GM18502 (cell line): Measurements from ENCODE around the gene ZNF14.
"Not testable (repeated sequence)": the region's sequence is repeated elsewhere in the genome, so short reads cannot be mapped to it uniquely, and the experiment has no call there.

Experiments
- ATAC-seq: cut with Tn5 transposase; IDR thresholded peaks from one replicate; pipeline ENCODE4 v1.9.1; 2021; ENCODE audit warnings: mild to moderate bottlenecking; ENCODE audit not compliant: unreplicated experiment, poor library complexity

The ZNF14 gene

DNA sequence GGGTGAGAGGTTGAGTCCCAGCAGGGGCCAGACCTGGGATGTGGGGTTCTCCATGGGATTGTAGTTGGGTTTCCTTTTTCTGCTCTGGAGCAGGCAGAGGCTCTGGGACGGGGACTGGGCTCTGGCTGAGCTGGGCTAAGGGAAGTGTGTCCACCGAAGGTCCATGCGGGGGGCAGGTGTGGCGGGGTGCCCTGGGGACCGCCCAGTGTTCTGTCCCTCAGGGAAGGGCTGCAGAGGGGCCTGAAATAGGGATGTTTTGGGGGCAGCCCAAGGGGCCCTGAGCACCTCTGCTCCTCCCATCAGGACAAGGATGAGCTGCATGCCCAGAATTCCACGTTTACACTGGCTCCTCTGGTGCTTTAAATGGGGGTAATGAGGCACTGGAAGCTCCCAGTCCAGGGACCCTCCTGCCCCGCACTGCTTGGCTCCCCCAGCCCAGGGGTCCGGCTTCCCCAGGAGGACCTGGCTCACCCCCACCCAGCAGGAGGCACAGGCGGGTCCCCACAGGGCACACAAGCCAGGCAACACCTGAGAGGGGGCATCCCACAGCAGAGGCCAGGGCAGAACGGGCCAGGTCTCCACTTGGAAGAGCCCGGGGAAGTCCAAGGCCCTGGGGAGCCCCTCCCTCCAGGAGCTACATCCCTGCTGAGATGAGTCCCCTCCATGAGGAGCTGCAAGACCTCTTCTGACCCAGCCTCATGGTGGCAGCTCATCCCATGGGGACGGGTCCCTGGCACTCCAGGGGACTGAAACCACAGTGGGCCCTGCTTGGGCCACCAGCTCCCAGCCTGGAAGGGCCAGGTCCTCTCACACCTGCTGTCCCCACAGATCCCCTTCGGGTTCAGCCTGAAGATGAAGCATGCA, 14.7 kb upstream of the ZNF14 start:
- ATAC-seq = no peak

DNA sequence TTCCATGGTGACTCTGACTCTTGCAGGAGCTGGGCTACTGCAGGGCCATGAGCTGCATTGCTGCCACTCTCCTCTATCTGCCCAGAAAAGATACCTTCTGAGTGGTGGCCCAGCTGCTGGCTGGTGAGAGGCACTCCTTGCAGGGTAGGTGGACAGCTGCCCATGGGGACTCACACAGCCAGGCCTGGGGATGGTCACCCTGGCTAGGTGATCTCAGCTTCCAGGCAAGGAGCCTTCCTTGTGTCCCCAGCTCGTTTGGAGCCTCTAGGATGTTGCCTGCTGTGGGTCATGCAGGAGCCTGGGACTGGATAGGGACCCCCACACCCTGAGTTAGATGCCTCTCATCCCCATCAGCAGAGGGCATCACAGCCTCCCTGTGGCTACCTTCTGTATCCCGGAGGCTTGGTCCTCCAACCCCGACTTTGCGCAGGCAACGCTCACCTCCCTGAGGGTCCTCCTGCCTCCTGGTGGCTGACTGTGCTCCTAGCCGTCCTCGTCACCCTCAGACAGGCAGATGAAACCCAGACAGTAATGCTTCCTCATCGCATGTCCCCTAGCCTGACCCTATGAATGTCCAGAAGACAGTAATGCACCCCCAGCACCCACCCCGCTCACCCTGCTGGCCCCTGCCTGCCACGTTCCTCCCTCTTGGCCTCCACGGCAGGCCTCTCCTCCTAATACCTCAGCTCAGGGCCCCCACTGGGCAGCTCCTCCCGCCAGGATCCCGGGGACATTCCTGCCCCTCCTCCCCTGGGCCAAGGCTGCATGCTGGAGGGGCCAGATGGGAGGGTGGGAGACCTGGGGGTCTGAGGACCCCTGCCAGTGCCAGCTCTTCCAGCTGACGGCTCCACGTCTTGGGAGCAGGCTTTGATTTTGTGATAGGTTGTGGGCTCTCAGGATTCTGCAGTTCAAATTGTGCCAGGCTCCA, 13.6 kb upstream of the ZNF14 start:
- no peak for ATAC-seq

DNA sequence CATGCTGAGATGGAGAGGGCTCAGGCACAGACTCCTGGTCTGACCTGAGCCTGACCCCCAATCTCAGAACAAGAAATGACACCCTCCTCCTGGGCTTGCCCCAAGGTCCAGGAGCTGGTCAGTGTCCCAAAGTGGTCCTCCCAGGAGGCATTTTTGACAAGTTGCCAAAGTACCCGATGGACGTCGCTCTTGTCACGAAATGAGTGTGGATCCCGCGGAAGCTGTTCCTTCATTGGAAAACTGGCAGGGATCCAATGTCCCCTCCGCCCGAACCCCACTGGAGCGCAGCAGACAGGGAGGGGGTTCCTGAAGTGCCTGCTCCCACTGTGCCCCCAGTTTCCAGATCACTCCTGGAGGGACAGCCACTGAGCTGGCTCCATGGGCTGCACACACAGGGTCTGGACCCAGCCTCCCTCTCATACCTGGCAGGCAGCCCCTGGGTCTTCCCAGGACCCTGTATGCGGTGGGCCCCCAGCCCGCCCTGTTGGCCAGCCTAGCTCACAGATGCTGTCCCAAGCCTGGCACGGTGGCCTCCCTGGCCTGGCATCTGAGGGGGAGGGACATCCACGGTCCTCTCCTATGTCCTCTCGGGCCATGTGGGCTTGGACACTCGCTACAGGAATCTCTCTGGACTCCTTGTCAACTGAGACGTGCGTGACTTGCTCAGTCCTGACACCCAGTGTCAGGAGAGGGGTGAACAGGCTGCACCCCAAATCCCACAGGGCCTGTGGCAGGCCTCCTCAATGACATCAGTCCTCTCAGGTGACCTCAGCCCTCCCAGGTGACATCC, 12.8 kb upstream of the ZNF14 start:
- no peak for ATAC-seq

DNA sequence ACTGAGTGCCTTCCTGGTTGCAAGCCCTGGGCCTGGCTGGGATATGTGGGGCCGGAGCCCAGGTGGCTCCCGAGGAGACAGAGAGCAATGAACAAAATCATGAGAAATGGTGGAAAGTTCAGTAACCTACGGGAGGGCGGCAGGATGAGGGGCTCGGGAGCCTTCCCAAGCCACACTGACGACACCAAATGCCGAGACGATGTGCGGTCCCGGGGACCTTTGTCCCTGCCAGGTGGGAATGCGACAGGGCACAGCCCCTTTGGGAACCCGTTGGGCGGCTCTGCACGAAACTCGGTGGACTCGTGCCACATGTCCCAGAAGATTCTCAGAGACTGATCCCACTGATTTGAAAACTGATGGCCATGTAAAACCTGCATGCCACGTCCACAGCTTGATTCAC, 11.7 kb upstream of the ZNF14 start:
- ATAC-seq = no peak

DNA sequence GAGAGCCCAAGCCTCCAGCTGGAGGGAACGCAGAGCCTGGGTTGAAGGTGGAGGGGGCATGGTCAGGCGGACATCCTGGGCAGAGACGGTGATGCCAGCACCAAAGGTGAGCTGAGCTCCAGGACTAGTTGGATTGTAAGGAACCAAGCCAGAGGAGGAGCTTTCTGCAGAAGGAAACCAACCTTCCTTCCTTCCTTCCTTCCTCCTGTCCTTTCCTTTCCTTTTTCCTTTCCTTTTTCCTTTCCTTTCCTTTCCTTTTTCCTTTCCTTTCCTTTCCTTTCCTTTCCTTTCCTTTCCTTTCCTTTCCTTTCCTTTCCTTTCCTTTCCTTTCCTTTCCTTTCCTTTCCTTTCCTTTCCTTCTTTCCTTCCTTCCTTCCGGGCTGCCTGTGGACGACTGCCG, 11.0 kb upstream of the ZNF14 start:
- ATAC-seq = not testable (repeated sequence)

DNA sequence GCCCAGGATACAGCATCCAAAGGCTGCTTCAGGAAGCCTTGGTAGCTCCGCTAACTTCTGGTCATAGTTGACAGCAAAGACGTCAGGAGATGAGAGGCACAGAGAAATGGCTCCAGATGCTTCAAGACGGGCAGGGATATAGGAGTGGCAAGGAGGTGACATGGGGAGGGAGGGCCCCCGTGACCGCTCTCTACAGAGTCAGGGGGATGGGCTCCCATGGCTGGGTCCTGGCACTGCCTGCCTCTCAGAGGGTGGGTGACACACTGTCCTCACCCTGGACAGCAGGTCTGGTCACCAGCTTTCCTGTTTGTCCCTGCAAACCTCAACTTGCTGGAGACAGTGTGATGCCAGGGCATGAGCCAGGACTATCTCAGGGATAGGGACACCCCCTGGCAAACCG, 10.3 kb upstream of the ZNF14 start:
- no peak for ATAC-seq

DNA sequence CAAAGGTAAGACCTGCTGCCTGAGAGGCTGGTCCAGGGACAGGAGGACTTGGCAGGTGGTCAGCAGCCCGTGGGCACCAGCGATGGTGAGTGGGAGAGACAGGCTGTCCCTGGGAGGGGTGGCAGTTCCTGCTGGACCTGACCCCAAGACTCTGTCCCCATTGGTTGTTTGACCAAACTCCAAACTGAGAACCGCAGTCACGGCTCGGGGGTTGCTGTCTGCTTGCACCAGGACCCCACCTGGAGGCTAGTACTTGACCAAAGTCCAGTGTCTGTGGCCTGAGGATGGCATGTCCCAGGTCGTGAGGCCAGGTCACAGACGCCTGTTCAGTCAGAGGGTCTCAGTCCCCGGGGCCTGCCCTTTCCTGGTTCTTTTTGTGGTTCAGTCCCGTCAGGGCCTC, 9.9 kb upstream of the ZNF14 start:
- no peak for ATAC-seq

DNA sequence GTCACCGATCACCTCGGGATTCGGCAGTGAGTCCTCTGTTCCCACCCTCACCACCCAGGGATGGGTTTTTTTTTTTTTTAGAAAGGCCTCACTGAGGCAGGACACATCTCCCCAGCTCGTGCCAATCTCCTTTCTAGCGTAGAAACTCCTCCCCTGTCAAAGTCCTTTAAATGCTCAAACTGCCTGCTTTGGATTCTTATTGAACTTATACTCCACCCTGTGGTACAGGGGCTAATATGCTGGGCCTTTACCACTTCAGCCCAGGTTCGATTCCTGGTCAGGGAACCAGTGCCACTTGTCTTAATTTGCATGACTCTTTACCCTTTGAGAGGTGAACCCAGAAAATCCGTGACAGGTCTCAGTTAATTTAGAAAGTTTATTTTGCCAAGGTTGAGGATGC, 8.3 kb upstream of the ZNF14 start:
- no peak for ATAC-seq

DNA sequence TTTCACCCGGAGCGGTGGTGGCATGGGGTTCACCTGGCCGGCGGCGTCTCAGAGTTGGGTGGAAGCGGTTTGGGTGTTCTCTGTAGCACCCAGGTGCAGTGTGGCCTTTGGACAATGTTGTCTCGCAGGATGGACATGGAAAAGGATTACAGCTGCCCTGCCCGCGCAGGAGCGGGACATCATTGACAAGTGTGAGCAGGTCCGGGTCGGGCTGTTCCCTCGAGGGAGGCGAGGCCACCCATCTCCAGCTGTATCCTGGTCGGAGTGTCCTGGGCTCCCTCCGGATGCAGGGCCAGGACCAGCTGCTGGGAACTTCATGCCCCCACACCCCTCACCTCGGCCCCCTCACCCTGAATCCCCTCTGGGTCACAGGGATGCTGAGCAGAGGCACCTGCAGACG, 7.8 kb upstream of the ZNF14 start:
- ATAC-seq = no peak

DNA sequence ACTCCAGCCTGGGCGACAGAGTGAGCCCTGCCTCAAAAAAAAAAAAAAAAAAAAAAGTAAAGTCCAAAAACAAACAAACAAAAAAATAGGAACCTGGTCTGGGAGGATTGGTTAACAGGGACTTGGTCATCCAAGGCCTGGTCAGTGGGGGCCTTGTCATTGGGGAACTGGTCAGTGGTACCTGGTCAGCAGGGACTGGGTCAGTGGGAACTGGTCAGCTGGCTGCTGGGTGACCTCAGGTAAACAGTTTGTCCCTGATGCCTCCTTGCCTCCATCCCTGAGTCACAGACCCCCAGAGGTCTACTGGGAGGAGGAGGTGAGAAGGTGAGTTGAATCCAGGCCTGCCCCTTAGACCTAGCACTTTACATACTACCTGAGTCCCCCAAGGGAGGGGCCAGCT, 5.7 kb upstream of the ZNF14 start:
- ATAC-seq = no peak

DNA sequence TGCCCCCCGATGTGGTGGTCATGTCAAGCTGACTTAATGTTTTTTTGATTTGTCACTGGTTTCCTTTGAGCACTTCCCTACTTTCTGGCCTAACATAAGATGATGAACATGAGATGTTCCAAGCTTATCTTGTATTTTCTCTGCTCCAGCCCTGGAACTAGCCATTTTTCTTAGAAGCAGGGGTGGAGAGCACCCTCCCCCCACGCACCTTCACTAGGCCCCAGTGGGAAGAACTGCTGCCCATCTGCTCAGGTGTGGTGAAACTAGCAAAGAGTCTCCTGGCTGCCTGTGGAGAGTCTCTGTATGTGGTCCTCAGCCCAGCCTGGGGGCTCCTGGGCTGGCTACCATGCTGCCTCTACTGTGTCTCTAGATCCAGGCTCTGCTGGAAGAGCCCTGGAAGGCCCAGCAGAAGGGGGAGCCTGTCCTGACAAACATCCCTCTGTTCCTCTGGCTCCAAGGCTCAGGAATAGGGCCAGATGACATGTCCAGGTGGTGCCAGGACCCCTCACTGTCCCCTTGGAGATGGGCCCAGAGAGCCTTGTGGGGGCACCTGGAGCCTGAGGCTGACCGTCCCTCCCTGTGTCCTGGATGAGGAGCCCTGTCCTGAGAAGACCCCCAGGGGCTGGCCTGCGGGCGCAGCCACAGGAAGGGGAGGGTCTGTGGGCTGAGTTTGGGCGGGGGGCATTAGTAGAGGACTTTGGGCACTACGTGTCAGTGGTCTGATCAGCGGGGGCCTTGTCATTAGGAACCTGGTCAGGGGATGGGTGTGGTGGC, 4.8 kb upstream of the ZNF14 start:
- ATAC-seq = no peak

DNA sequence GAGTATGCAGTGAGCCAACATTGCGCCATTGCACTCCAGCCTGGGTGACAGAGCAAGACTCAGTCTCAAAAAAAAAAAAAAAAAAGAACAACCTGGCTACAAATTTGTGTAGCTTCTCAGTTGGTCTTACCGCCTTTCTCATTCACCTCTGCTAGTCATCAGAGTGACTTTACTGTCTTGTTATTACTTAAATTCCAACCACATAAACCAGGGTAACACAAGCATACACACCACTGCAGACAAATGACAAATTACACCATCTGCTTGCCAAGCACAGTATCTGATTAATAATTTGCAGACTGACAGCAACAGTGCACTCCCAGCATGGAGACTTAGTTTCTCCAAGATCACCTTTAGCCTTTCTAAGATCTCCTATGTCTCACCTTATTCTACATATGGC, 11.0 kb downstream of the ZNF14 start:
- no peak for ATAC-seq

DNA sequence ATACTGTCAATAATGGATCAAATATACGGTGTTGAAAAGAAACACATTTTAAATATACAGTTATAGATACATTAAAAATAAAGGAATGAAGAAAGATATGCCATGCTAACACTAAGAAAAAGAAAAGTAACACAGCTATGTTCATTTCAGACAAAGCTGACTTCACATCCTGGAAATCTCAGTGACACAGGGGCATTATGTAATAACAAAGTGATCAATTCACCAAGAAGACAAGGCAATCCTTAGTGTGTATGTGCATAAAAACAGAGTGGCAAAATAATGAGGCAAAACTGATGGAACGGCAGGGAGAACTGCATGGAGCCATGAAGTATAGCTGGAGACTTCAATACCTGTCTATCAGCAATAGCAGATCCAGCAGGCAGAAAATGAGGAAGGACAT, 13.1 kb downstream of the ZNF14 start:
- ATAC-seq = no peak

DNA sequence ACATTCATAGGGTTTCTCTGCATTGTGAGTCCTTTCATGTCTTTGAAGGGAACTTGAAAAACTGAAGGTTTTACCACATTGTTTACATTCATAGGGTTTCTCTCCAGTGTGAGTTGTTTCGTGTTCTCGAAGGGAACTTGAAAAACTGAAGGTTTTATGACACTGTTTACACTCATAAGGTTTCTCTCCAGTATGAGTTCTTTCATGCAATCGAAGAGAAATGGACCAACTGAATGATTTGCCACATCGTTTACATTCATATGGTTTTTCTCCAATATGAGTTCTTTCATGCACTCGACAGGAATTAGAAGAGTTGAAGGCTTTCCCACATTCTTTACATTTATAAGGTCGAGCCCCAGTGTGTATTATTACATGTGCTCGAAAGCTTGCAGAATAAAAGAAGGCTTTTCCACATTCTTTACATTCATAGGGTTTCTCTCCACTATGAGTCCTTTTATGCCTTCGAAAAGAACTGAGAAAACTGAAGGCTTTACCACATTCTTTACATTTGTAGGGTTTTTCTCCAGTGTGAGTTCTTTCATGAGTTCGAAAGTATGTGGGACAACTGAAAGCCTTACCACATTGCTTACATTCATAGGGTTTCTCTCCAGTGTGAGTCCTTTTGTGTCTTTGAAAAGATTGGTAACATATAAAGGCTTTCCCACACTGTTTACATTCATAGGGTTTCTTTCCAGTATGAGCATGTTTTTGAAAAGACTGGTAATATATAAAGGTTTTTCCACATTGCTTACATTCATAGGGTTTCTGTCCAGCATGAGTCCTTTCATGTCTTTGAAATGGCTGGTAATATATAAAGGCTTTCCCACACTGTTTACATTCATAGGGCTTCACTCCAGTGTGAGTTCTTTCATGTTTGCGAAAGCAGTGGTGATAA, 20.7 kb downstream of the ZNF14 start:
- no peak for ATAC-seq

DNA sequence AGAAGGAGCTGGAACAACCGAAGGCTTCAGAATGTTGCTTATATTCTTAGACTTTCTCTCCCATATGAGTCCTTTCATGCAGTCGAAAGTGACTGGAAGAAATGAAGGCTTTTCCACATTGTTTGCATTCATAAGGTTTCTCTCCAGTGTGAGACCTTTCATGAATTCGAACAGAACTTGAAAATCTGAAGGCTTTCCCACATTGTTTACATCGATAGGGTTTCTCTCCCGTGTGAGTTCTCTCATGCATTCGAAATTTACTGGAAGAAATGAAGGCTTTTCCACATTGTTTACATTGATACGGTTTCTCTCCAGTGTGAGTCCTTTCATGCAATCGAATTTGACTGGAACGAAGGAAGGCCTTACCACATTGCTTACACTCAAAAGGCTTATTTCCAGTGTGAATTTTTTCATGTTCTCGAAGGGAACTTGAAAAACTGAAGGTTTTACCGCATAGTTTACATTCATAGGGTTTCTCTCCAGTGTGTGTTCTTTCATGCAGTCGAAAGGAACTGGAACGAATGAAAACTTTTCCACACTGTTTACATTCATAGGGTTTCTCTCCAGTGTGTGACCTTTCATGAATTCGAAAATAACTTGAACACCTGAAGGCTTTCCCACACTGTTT, 21.5 kb downstream of the ZNF14 start:
- no peak for ATAC-seq

DNA sequence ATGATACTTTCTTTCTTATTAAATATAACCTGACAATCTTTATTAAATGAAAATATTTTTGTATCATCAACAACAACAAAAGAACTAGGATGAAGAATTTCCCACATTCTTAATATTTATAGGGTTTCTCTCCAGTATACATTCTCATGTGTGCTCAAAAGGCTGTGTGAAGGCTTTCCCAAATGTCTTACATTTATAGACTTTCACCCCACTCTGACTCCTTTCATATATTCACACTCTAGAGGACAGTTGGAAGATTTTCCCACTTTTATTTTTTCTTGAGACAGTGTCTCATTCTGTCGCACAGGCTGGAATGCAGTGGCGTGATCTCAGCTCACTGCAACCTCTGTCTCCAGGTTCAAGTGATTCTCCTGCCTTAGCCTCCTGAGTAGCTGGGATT, 22.4 kb downstream of the ZNF14 start:
- no peak for ATAC-seq

DNA sequence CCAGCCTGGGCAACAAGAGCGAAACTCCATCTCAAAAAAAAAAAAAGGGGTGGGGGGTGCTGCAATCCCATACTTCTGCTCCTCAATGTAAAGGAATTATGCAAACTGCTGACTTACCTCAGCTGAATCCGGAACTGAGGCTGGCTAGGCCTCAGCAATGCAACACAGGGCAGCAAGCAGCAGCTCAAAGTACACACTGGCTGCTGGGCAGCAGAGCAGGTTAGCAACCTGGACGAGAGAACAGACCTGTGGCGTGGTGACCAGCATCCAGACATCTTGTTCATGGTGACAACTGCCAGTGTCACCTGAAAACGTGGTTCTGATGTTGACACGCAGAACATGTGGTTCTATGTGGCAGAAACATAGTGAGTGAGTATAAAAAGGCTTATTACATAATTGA, 28.1 kb downstream of the ZNF14 start:
- ATAC-seq = no peak

DNA sequence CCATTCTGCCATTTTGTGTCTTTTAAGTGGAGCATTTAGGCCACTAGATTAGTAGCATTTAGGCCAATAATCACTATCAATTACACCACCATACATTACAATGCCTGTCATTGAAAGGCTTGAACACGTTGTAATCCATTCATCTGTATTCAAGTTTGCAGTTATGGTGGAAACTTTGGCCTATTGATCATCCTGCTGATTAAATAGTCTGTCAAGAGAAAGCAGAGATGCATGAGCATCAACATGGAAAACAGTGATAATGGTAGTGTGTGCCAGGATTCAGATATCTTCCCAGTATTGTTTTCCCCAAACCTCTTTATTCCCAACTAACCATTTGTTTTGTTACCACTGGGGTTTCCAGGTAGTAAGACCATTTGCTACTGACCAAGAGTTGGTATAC, 32.4 kb downstream of the ZNF14 start:
- ATAC-seq = not testable (repeated sequence)

DNA sequence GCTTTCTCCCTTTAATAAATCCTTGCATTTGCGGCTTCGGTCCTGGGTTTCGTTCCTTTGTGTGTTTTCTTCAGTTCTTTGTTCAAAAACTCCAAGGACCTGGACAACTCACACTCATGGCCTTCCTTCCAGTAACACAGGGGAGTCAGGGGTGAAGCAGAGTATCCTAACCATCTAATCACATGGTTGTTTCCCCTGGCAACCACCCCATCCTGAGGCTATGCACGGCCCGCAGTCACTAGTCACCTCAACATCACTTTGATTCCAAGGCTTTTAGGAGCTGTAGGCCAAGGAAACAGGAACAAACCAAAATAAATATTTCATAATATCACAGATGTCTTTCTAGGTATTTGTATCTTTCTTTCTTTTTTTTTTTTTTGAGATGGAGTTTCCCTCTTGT, 35.3 kb downstream of the ZNF14 start:
- ATAC-seq = no peak
